HG03196 (cell line): ENCODE results near the gene CTNNA1.

Source experiments
- ATAC-seq: cut with Tn5 transposase; IDR thresholded peaks from one replicate; pipeline ENCODE4 v1.9.1; 2021; ENCODE audit not compliant: unreplicated experiment

The CTNNA1 gene

GRCh38 chr5:138963763-138964371 lies 210.6 kb downstream of the CTNNA1 start:
- no peak for ATAC-seq

GRCh38 chr5:138964647-138965201 lies 211.5 kb downstream of the CTNNA1 start:
- no peak for ATAC-seq

GRCh38 chr5:138965626-138966025 lies 212.4 kb downstream of the CTNNA1 start:
- no peak for ATAC-seq

- no peak for ATAC-seq
Observed at GRCh38 chr5:138966236-138966985, 213.2 kb downstream of the CTNNA1 start.

- no peak for ATAC-seq
Observed at GRCh38 chr5:138967791-138968448, 214.7 kb downstream of the CTNNA1 start.

GRCh38 chr5:138968601-138969000 lies 215.4 kb downstream of the CTNNA1 start:
- no peak for ATAC-seq

GRCh38 chr5:138969323-138970002 lies 216.2 kb downstream of the CTNNA1 start:
- ATAC-seq, result no peak

GRCh38 chr5:138972230-138972629 lies 219.0 kb downstream of the CTNNA1 start:
- no peak for ATAC-seq

- no peak for ATAC-seq
Observed at GRCh38 chr5:138972836-138973235, 219.6 kb downstream of the CTNNA1 start.

GRCh38 chr5:138974227-138975063 lies 221.2 kb downstream of the CTNNA1 start:
- no peak for ATAC-seq

GRCh38 chr5:138975098-138975847 lies 222.0 kb downstream of the CTNNA1 start:
- ATAC-seq, result no peak

GRCh38 chr5:138978080-138978479 lies 224.9 kb downstream of the CTNNA1 start:
- no peak for ATAC-seq

GRCh38 chr5:138978581-138978980 lies 225.4 kb downstream of the CTNNA1 start:
- ATAC-seq, result no peak

- no peak for ATAC-seq
Observed at GRCh38 chr5:138979684-138980280, 226.6 kb downstream of the CTNNA1 start.

GRCh38 chr5:138980441-138980840 lies 227.2 kb downstream of the CTNNA1 start:
- ATAC-seq, result no peak

- no peak for ATAC-seq
Observed at GRCh38 chr5:138981131-138981530, 227.9 kb downstream of the CTNNA1 start.

- no peak for ATAC-seq
Observed at GRCh38 chr5:138981586-138981985, 228.4 kb downstream of the CTNNA1 start.

- ATAC-seq, result no peak
Observed at GRCh38 chr5:138983984-138984383, 230.8 kb downstream of the CTNNA1 start.
